Gastroesophageal sphincter (tissue), 4 donors: ENCODE measurements around the gene EPHB6. TPM values are rescaled to one million over a fixed set of nuclear protein-coding genes. Genes with fewer than 3 reads are reported as not detected.

Experiments used
- ATAC-seq: fragments of 150-250 bp; one replicate; pipeline ENCODE4 v1.9.1; 2016; ENCODE audit warnings: mild to moderate bottlenecking, moderate library complexity
- H3K27ac ChIP-seq, 4 donors: fragments of 200-600 bp; sonication (generic) in 3 of 4; 1 replicate in 3 of 4; 2 replicates in 1 of 4; pipeline ENCODE4 v1.5.1; 2016 to 2019
- H3K27me3 ChIP-seq: fragments of 200-600 bp; sonication (generic); one replicate; pipeline ENCODE4 v1.5.1; 2019
- H3K36me3 ChIP-seq, 2 donors: fragments of 200-600 bp; sonication (generic); one replicate each; pipeline ENCODE4 v1.5.1; 2019; ENCODE audit warnings: control low read depth in 1 of 2
- H3K4me1 ChIP-seq, 3 donors: fragments of 200-600 bp; sonication (generic); 1 replicate in 2 of 3; 2 replicates in 1 of 3; pipeline ENCODE4 v1.5.1; 2016 to 2019; ENCODE audit warnings: control low read depth in 2 of 3
- H3K4me3 ChIP-seq, 2 donors: fragments of 200-600 bp; sonication (generic); one replicate each; pipeline ENCODE4 v1.5.1; 2019; ENCODE audit warnings: mild to moderate bottlenecking in 1 of 2, moderate library complexity in 1 of 2
- H3K9me3 ChIP-seq, 3 donors: fragments of 200-600 bp; sonication (generic); one replicate each; pipeline ENCODE4 v1.5.1; 2017 to 2019; ENCODE audit warnings: control low read depth in 2 of 3
- CTCF ChIP-seq, 4 experiments: fragments of 200-600 bp in 2 of 4; fragments of 450-650 bp in 2 of 4; sonication (generic) in 1 of 4; IDR thresholded peaks; one replicate each; pipeline ENCODE4 v1.5.1; 2017 to 2019; ENCODE audit warnings: antibody characterized with exemption in 4 of 4, mild to moderate bottlenecking in 2 of 4, moderate library complexity in 2 of 4
- EP300 ChIP-seq: sonication (generic); formaldehyde crosslinking; IDR thresholded peaks from one replicate; pipeline ENCODE4 v1.6.1; 2017; ENCODE audit warnings: antibody characterized with exemption, mild to moderate bottlenecking
- POLR2A ChIP-seq, 2 donors: fragments of 450-650 bp; IDR thresholded peaks; one replicate each; pipeline ENCODE4 v1.6.1; 2017; ENCODE audit warnings: antibody characterized with exemption in 2 of 2, mild to moderate bottlenecking in 2 of 2, moderate library complexity in 1 of 2
- POLR2AphosphoS5 ChIP-seq: sonication (generic); formaldehyde crosslinking; IDR thresholded peaks from one replicate; pipeline ENCODE4 v1.6.1; 2017; ENCODE audit warnings: antibody characterized with exemption
- WGBS, 2 donors: methylation state at CpG; one replicate each; pipeline ENCODE4 v1.1.5; 2018; ENCODE audit warnings: low coverage in 1 of 2; 5-methylcytosine and 5-hydroxymethylcytosine counted together
- total RNA-seq, 4 donors: library from RNA; depleted of rRNA; stranded (reverse); fragments of >200 nt; gene quantifications; one replicate each; pipeline ENCODE4 v1.1.0, GENCODE V29; 2016

The EPHB6 gene
- total RNA-seq, 4 donors from 2014 or later: 6.0 to 22.1 (median 9.7) TPM

- Histone ChIP-seq H3K36me3 (no peaks in the 10 kb centered on the region), H3K4me3 (no peak overlapping the region), H3K27ac (no peak overlapping the region), H3K4me1 (no peaks in the 10 kb centered on the region), H3K9me3 (no peaks in the 10 kb centered on the region), H3K27me3 (peaks cover 13% of the 10 kb centered on the region)
- 74 to 80% methylated on average over 2 to 8 of the region's 8 CpGs for WGBS, 2 donors
- no peak for ATAC-seq
- TF ChIP-seq POLR2AphosphoS5 (no peak), EP300 (no peak), CTCF (IDR thresholded peaks at IDR 0.05) (no peak), POLR2A (IDR thresholded peaks at IDR 0.05) (no peak)
Measured at GRCh38 chr7:142915315-142915714, 60.4 kb downstream of the EPHB6 start.

GRCh38 chr7:142916508-142916907 lies 61.6 kb downstream of the EPHB6 start:
- no peak overlapping the region for H3K4me3 ChIP-seq
- no peak overlapping the region for H3K27ac ChIP-seq
- peaks cover 13% of the 10 kb centered on the region for H3K27me3 ChIP-seq
- TF ChIP-seq EP300: no peak
- no peak for TF ChIP-seq POLR2AphosphoS5
- no peak for TF ChIP-seq POLR2A (IDR thresholded peaks at IDR 0.05)
- no peak for TF ChIP-seq CTCF (IDR thresholded peaks at IDR 0.05)
- no peaks in the 10 kb centered on the region for H3K9me3 ChIP-seq
- no peaks in the 10 kb centered on the region for H3K4me1 ChIP-seq
- no peaks in the 10 kb centered on the region for H3K36me3 ChIP-seq
- WGBS, 2 donors: 33 to 60% methylated on average over 2 of the region's 2 CpGs
- no peak for ATAC-seq

- peaks cover 13% of the 10 kb centered on the region for H3K27me3 ChIP-seq
- no peak for ATAC-seq
- 93% methylated on average over 2 to 3 of the region's 3 CpGs for WGBS, 2 donors
- H3K27ac ChIP-seq: no peak overlapping the region
- H3K36me3 ChIP-seq: no peaks in the 10 kb centered on the region
- no peaks in the 10 kb centered on the region for H3K9me3 ChIP-seq
- no peaks in the 10 kb centered on the region for H3K4me1 ChIP-seq
- TF ChIP-seq EP300: no peak
- TF ChIP-seq POLR2A (IDR thresholded peaks at IDR 0.05): no peak
- no peak for TF ChIP-seq CTCF (IDR thresholded peaks at IDR 0.05)
- H3K4me3 ChIP-seq: no peak overlapping the region
Measured at GRCh38 chr7:142917447-142917846, 62.6 kb downstream of the EPHB6 start.

- no peak for ATAC-seq
- H3K27me3 ChIP-seq: peaks cover 13% of the 10 kb centered on the region
- TF ChIP-seq POLR2A (IDR thresholded peaks at IDR 0.05): no peak
- TF ChIP-seq CTCF (IDR thresholded peaks at IDR 0.05): no peak
- TF ChIP-seq EP300: no peak
- TF ChIP-seq POLR2AphosphoS5: no peak
- H3K9me3 ChIP-seq: no peaks in the 10 kb centered on the region
- WGBS, 2 donors: 61 to 93% methylated on average over 2 of the region's 2 CpGs
- H3K36me3 ChIP-seq: no peaks in the 10 kb centered on the region
- no peak overlapping the region for H3K4me3 ChIP-seq
- no peak overlapping the region for H3K27ac ChIP-seq
- no peaks in the 10 kb centered on the region for H3K4me1 ChIP-seq
Measured at GRCh38 chr7:142918901-142919300, 64.0 kb downstream of the EPHB6 start.

GRCh38 chr7:142919656-142920055 lies 64.8 kb downstream of the EPHB6 start:
- no peaks in the 10 kb centered on the region for H3K9me3 ChIP-seq
- peaks cover 13% of the 10 kb centered on the region for H3K27me3 ChIP-seq
- H3K36me3 ChIP-seq: no peaks in the 10 kb centered on the region
- no peak for ATAC-seq
- TF ChIP-seq POLR2AphosphoS5 (no peak), POLR2A (IDR thresholded peaks at IDR 0.05) (no peak), CTCF (IDR thresholded peaks at IDR 0.05) (no peak), EP300 (no peak)
- WGBS, 2 donors: 78 to 80% methylated on average over 2 to 3 of the region's 3 CpGs
- no peaks in the 10 kb centered on the region for H3K4me1 ChIP-seq
- H3K27ac ChIP-seq: no peak overlapping the region
- H3K4me3 ChIP-seq: no peak overlapping the region

Other genes starting within 250 kb of the EPHB6 start
- under 1 TPM in 1 of 4 donors, not detected in 3; 0.94 TPM for gene PRSS1, start 105.6 kb upstream of the EPHB6 start, total RNA-seq
- gene PRSS2, start 84.1 kb upstream of the EPHB6 start, total RNA-seq: not detected
- gene TRPV6, start 30.7 kb downstream of the EPHB6 start, total RNA-seq: under 1 TPM in 1 of 4 donors, not detected in 3; 0.16 TPM
- under 1 TPM in 1 of 4 donors, not detected in 3; 0.31 TPM for gene TRPV5, start 78.7 kb downstream of the EPHB6 start, total RNA-seq
- gene LLCFC1, start 84.4 kb downstream of the EPHB6 start, total RNA-seq: not detected
- not detected for gene KEL, start 107.3 kb downstream of the EPHB6 start, total RNA-seq
- gene OR9A2, start 172.1 kb downstream of the EPHB6 start, total RNA-seq: not detected
- not detected for gene OR6V1, start 197.3 kb downstream of the EPHB6 start, total RNA-seq